ENCODE data around the gene IGSF21.

The IGSF21 gene

DNA sequence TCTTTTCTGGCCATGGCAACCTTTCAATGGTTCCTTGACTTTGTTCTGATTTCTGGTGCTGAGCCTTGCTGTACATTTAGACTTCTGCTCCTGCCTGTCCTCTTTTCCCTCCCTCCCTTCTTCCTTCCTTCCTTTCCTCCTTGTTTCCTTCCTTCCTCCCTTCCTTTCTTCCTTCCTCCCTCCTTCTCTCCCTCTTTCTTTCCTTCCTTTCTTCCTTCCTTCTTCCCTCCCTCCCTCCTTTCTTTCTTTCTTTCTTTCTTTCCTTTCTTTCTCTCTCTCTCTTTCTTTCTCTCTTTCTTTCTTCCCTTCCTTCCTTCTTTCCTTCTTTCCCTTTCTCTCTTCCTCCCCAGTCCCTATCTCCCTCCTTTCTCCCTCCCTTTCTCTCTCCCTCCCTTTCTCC, 10.4 kb upstream of the IGSF21 start:
- DNase-seq = no peak

DNA sequence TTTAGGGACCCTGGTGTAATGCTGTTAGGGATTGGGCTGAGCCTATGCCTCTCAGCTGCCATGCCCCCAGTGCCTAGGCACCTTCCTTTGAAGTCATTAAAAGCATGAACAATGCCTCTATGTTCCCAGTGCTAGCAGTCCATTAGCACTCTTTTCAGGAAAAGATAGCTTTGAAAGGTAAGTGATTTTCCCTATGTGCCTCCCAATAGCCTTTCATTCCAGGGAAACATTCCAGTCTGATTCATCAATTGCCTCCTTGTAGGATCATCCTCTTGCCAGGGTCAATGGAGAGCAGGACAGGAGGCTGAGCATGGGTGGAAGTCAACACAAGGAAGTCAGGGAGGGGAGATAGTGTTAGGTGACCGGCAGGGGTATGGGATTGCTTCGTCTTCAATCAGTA, 8.6 kb upstream of the IGSF21 start:
- DNase-seq = no peak

DNA sequence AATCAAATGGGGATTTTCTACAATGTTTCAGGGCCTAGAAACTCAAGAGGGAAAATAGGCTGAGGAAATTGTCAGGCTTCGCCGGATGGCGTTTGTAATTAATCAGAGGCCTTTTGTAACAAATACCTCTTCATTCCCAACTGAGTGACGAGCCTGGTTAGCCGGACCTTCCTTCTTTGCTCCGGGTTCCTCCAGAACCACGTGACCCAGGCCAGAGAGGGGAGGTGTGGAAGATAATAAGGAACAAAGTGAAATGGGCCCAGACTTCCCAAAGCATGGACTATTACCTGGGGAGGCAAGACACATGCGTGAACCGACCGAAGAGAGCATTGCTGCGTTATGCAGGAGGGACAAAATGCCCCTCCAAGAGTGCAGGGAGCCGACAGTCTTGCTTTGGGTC, 7.5 kb upstream of the IGSF21 start:
- no peak for DNase-seq

DNA sequence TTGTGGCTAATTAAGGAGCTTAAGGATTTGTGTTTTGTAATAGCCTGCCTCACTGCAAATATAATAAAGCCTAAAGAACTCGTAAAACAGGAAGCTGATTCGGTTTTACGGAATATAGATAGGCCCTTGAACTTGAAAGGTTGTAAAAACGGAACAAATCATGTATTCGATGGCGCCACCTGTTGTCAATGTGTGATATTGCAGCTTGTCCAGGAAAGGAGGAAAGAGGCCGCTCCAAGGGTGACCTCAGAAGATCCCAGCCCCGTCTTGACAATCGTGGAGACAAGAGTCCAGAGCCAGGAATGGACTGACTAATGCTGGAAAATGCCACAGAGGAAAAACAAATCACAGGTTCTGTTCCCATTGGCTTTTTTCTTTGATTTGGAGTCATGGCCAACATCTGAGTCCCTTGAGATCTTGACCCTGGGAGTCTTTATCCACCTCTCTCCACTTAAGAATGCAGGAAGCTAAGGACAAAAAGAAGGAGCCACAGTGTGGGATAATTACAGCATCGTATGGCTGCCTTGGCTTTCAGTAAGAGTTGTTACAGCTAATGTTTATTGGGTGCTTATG, 7.0 kb upstream of the IGSF21 start:
- DNase-seq = no peak

DNA sequence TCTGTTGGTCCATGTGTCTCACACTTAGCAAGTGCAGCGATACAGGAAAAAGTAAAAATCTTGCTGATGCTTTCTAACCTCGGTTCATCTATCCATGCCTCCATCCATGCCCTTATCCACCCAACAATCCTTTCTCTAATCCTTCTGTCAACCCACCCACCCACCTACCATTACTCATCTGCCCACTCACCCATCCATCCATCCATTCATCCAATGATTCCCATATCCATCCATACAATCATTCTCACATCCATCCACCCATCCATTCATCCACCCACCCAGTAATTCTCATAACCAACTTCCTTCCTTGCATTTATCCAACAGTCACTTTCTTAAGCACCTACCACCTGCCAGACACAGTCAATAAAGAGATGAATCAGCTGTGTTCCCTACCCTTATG, 6.1 kb upstream of the IGSF21 start:
- DNase-seq = no peak

DNA sequence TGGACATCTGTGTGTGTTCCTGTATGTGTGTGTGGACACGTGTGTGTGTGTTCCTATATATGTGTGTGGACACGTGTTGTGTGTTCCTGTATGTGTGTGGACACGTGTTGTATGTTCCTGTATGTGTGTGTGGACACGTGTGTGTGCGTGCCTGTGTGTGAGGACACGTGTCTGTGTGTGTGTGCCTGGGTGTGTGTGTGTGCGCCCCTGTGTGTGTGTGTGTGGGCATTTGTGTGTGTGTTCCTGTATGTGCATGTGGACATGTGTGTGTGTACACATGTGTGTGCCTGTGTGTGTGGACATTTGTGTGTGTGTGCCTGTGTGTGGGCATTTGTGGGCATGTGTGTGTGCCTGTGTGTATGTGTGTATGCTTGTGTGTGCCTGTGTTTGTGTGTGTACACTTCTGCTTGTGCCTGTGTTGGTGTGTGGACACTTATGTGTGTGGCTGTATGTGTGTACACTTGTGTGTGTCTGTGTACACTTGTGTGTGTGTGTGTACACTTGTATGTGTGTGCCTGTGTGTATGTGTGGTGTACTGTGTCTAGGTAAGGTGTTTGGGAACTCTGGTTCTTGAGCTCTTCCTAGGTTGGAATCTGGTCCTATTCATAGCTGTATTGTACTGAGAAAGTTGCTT, 3.7 kb upstream of the IGSF21 start:
- no peak for DNase-seq

DNA sequence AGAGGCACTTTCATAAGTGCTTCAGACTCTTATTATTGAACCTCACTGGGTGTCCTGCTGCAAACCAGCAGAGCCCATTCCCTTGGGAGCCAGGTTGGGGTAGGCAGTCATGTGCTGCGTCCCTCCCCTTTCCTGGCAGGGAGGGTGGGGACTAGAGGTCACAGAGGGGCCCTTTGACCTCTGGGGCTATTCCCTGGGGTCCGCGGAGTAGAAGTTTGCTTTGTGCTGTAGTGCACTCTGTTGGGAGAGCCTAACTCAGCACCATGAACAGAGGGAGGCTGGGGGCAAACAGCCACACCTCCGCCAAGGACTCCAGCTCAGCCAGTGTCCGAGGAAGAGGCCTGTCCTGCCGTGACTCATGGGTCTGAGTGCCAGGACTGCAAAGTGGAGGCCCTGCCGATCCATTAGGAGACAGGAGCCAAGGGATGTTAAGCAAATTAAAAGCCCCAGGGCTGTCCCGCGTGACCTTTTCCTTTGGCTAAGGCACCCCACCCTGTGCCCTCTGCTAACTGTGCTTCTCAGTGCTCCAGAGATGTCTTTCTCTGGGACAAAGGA, 3.0 kb upstream of the IGSF21 start:
- no peak for DNase-seq

DNA sequence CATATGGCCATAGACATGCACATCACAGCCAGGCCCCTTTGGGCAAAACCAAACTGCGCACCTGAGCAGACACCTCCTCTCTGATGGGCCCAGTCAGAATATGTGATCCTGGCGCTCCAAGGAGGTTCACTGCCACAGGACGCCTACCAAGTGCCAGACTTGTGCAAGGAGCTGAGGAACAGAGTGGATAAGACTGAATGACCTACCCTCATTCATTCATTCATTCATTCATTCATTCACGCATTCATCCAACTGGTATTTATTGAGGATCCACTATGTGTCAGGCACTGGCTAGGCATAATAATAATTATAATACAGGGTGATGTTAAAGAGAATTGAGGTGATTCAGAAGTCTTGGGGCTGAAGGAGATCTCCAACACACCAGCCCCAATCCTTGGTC, 2.4 kb upstream of the IGSF21 start:
- no peak for DNase-seq

DNA sequence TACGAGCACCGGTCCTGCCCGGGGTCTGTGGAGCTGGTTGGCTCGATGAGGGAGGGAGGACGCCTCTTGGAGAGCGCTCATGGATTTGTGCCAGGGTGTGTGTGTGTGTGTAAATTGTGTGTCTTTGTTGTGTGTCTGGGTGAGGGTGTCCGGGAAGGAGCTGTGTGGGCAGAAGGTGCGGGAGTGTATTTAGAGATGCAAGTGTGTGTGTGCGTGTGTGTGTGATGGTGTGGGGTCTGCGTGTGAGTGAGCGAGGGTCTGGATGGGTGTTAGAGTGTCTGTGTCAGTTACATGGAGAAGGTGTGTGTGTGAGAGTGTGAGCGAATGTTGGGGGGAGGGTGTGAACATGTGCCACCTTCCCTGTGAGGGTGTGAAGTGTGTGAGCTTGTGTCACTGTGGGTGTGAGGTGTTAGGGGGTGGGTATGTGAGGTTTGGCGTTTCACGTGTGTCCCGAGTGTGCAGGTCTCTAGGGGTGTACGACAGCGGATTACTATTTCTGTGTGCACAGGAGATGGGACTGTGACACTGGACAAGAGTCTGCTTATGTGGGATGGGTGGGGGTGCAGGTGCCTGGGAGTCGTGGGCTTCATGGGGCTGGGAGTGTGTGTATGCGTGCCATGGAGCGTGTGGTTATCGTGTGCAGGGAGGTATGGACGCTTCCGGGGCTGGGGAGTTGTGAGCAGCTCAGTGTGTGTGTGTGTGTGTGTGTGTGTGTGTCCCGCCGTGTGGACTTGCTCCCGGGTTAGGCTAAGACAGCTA, 880 bp downstream of the IGSF21 start:
- DNase-seq = no peak

DNA sequence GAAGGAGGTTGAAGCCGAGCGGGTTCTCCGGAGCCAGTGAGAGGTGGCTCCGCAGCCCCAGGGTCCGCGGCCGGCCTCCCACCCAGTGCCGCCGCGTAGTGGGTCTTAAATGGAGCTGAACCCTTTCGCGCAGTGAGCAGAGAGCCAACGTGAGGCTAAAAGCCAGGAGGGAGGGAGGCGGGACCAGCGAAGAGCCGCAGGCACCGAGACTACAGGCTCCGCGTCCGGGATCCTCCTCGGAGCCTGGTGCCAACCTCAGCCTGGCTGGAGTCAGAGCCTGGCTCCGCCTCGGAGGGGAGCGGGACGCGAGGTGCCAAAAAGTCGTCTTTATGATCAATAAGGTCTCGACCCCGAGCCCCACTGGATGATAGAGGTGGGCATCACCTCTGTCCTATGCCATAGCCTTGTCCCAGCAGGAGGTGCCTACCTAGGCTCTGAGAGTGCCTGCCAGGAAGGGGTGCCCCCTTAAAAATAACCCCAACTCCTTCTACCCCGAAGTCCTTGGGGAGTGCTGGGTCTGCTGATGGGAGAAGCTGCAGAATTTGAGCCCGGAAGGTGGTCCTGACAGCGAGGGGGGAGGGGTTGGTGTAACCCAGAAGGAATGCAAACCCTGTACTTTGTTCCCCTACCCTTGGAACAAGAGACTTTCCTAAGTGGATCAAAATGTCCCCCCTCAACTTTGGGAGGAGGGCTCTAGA, 1.6 kb downstream of the IGSF21 start:
- peak; percentile 44 for DNase-seq

DNA sequence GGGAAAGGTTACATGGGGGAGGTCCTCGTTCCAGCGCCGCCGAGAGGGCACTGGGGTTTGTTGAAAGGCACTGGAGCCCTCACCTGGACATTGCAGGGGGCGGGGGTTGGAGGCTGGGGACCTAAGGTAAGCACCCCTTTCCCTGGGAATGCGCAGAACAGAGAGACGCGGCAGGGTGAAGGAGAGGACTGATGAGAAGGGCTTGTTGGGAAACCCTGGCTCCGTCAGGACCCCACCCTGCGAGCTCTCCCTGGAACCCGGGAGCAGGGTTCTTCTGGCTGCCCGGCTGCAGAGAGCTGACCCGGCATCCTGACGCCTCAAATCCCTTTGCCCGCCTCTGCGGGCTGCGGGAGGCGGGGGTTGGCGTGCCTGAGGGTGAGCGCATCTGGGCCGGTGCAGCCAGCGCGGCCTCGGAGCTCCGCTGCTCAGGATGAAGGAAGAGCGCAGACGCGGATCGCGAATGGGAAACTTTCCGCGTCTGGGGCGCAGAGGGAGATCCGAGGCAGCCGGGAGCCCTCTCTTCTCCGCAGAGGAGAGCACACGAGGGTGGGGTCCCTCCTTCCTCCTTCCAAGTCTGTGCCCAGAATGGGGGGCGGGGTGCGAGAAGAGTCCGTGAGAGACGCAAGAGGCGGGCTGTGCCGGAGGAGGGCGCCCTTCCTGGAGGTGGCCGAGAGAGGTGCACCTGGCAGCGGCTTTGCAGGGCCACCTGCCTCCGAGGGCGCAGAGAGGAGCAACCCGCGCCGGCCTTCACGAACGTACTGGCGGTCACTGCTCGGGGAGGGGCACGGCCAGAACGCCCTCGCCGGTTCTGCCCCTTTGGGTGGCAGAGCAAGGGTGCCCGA, 2.4 kb downstream of the IGSF21 start:
- DNase-seq = peak; percentile 54

DNA sequence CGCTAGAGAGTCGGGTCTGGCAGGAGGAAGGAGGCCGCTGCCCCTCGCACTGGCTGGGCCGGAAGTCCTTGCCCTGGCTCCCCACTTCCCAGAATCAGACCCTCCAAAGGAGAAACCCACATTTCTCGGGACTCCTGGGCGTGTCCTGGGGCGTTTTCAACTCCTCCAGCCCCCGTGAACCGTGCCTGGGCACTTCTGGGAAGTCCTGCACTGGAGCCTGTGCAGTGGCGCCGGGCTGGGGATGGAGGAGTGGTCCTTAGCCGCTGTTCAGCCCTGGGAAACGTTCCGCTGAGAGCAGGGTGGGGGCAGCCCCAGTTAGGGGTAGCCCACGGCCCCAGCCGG, 3.0 kb downstream of the IGSF21 start:
- DNase-seq = no peak

DNA sequence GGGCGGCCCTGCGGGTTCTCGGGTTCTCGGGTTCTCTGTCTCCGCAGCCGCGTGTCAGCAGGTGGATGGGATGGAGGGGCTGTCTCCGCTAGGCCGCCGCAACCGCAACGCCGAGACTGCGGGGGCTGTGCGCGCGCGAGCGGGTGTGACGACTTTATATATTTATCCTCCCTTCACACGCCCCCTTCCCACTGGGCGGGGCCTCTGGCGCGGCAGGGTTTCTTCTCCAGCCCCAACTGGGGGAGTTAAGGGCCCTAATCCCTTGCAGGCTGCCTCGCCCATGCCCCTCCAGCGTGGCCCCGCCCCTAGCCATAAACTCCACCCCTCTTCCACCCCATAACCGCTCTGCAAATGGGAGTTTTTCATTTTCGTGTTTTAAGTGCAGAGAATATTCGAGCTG, 3.4 kb downstream of the IGSF21 start:
- no peak for DNase-seq

DNA sequence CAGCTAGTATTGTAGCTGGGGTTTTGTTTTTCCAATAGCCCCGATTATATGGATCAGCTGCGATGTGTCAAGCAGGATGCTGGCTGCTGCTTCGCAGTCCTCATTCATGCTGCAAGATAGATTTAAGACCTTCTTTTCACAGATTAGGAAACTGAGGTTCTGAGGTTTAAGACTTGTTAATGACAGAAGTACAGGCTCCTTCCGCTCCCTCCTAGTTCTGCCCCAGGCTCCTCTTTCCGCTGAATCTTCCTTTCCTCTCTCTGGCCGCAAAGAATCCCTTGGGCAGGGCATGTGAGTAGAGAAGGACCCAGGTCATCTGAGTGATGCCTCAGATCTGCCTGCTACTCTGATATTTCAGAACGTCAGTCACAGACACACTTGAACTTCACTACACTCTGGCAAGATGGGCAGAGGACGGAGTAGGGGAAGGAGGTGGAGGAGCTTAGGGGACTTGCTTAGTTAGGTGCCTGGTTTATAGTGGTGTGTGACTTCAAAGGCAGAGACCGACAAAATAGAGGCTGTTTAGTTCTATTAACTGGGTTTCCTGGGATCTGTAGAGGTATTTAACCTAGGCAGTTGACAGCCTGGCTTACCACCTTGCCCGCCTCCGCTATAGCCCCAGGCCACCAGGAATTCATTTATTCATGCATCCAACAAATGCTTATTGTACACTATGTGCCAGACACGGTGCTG, 4.2 kb downstream of the IGSF21 start:
- DNase-seq = no peak

DNA sequence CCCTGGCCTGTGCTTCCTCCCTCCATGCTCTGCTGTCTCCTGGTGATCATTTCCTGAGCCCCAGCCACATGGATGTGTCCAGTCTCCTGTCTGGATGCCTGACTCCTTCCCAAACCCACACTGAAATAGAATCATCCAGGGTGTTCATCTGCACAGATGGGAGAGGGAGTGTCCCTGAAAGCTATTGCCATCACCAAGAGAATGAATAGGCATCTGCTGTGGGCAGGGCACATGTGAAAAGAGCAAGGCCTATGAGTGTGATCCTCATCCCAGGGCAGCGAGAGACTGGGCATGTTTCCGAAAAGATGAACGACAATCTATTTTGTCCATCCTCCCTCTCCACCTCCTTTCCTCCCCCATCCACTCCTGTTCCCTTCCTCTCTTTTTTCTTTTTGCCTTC, 5.0 kb downstream of the IGSF21 start:
- DNase-seq = no peak

DNA sequence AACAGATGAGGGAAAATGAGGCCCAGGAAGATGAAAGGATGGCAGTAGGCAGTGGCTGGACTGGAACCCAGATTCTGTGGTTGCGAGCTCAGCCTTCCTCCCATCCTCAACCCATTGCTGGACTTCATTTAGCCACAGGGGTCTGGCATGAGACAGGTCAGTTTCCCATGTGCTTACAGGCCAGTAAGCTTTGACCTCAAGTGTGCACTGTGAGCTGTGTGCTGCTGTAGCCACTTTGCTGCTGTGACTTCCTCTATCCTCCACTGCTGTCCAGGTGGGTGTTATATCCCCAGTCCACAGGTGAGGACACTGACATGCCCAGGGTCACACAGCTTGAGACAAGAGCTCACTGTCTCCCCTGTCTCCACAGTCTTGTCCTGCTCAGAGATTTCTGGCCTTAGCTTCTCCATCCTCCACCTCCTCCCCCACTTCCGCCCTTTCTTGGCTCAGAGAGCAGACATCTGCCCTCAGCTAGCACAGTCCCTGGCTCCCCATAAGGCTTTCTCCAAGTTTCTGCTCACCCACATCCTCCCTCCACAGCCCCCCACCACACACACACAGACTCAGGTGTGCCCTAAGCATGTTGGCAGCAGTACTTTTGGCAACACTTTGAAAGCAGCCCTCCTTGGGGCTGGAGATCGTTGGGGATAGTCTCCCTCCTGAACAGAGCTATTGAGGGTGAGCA, 7.3 kb downstream of the IGSF21 start:
- no peak for DNase-seq

DNA sequence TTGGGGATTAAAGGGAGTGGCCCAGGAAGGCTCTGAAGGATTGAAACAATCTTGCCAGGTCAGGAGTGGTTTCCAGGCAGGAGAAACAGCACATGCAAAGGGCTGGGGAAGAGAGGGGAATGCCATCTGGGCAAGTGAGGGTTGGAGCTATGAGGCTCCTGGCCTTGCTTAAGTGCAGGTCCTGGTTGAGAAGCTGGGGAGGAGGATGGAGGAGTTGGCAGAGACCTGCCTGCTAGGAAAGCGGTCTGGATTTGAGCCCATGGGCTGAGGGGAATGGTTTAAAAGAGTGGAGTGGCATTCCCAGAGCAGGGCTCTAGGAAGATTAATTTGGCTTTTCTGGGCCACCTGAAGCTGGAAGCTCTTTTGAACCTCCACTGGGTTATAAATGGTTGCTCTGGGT, 9.2 kb downstream of the IGSF21 start:
- DNase-seq = no peak

DNA sequence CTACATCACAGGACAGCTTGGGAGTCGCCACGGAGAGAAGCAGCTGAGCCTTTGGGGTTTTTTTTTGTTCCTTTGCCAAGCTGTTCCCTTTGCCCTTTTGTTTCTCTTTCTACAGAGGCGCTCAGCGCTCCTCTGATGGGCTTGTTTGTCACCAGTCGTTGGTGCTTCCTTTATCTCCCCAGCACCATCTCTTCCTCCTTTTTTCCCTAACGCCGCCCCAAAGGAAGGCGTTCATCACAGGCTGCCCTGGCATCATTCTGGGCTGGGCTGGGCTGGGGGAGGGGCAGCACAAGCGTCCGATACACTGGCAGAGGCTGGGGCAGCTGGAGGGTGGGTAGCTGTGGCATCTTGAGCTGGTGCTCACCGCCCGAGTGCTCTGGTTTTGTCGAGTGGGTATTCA, 10.5 kb downstream of the IGSF21 start:
- peak; percentile 74 for DNase-seq

DNA sequence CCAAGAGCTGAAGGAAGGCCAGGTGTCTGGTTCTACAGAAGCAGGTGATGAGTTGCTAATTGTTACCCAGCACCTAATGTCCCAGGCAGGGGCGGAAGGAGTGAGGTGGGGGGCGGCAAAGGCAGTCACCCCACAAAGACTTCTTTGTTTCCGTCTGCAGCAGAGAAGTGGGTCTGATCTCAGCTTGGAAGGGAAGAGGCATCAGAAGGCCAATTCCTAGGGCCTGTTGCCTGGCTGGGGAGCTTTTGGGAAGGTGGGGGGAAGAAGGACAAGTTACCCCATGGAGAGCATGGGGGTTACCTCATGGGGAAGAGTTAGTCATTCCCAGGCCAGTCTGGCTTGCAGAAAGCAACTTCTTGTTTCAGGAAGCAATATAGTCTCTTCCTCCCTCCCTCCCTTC, 10.9 kb downstream of the IGSF21 start:
- DNase-seq = no peak

DNA sequence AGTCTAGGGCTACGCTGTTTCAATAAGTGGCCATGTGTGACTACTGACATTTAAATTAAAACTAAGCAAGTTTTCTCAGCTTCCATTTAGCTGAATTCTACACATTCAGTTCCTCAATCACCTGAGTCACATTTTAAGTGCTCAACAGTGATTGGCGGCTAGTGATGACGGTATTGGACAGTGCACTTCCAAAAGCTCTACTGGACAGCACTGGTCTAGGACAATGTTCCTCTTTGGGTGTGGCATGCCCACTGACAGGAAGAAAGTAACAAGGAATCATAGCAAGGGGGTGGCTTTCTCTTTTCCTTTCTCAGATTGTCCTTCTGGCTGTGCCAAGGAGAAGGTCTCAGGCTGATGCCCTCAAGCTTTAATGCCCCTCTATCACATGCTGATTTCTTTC, 11.7 kb downstream of the IGSF21 start:
- no peak for DNase-seq

DNA sequence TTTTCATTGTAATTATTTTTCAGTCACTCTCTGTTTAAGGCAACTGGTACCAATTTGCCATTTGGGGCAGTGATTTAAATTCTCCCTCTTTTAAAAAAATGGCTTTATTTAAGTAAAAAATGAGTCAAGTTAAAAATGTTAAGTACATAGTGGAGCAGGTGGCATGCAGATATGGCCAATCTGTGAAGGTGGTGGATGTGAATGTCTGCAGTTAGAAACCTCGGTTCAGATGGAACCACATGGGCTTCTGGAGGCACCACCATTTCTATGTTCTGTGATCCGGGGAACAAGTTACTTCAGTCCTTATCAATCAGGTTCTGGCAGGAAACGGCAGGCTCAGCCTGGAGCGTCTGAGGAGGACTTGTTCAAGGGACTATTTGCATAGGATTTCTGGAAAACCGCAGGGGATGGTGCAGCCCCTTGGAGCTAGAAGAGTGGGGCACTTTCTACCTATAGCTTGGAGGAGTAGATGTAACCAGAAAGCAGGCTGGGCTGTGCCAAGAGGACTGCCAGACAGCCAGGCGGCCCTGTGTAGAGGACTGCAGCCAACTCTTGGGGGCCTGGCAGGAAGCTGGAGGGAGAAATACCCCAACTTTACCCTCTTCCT, 12.3 kb downstream of the IGSF21 start:
- no peak for DNase-seq

Measured in NCI-H2107 (cell line).